Fibroblast of the aortic adventitia (primary cell): ENCODE results near the gene ZIC5. TPM values are rescaled to one million over a fixed set of nuclear protein-coding genes. Genes with fewer than 3 reads are reported as not detected.

ENCODE experiments used
- DNase-seq: peaks from one replicate; pipeline ENCODE4 v3.0.0-alpha.2; 2010; ENCODE audit warnings: low read depth
- H3K4me3 ChIP-seq: 2 replicates; pipeline ENCODE4 v1.5.1; 2011; ENCODE audit warnings: low read depth, mild to moderate bottlenecking, control low read depth, low read length, moderate library complexity
- total RNA-seq: library from RNA; depleted of rRNA; stranded (reverse); fragments of >200 nt; gene quantifications from 2 replicates; pipeline ENCODE4 v1.2.3, GENCODE V29; 2012; ENCODE audit warnings: low replicate concordance
- TF ChIP-seq, protein P1 (sequence below): IDR thresholded peaks from 2 replicates; pipeline ENCODE4 v1.5.1; 2011; ENCODE audit warnings: mild to moderate bottlenecking, low read length, control low read depth, inconsistent platforms; ENCODE audit not compliant: insufficient read depth

Gene ZIC5
- not detected in 2 replicates for total RNA-seq

DNA sequence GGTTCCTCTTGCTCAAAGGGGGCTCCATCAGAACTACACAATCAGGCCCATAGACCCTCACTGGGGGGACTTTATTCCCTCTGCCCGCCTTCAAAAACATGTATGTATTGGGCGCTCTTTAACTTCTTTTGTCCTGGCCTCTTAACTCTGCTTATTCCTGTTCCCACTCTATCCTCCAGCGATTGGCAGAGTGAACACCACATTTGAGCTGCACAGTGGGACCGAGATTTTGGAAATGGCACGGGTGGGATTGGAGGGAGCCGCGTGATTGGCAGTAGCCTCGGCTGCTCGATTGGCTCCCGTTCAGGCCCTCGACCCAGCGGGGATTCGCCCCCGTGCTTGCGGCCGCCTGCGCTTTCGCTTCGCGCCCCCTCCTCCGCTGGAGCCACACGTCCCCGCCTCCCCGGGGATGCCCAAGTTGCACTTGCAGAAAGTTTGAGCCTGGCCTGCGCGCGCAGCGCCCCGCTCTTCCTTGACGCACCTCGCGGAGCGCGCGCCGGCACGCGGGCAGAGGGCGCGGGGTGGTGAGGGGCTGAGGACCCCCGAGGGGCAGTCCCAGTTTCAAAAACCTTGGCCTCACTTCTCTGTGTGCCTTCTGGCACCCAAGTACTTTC is at the start of gene ZIC5:
Gene ZIC5, minus strand, starts transcription at position 192 of the 614 bp plus-strand sequence. Its CDS starts 164 bp downstream, at position 28.
- TF ChIP-seq, protein P1, sequence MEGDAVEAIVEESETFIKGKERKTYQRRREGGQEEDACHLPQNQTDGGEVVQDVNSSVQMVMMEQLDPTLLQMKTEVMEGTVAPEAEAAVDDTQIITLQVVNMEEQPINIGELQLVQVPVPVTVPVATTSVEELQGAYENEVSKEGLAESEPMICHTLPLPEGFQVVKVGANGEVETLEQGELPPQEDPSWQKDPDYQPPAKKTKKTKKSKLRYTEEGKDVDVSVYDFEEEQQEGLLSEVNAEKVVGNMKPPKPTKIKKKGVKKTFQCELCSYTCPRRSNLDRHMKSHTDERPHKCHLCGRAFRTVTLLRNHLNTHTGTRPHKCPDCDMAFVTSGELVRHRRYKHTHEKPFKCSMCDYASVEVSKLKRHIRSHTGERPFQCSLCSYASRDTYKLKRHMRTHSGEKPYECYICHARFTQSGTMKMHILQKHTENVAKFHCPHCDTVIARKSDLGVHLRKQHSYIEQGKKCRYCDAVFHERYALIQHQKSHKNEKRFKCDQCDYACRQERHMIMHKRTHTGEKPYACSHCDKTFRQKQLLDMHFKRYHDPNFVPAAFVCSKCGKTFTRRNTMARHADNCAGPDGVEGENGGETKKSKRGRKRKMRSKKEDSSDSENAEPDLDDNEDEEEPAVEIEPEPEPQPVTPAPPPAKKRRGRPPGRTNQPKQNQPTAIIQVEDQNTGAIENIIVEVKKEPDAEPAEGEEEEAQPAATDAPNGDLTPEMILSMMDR = no peak
- H3K4me3 ChIP-seq = no peak within 1 kb of the TSS
- DNase-seq = no peak

- no peak overlapping the region for H3K4me3 ChIP-seq
- TF ChIP-seq, protein P1 = no peak
- no peak for DNase-seq
These were observed 48.3 kb upstream of the ZIC5 start for GRCh38 chr13:100019780-100020356.

- no peak for DNase-seq
- H3K4me3 ChIP-seq = no peak overlapping the region
- TF ChIP-seq, protein P1 = no peak
These were observed 43.1 kb upstream of the ZIC5 start for GRCh38 chr13:100014621-100015020.

- TF ChIP-seq, protein P1 = no peak
- no peak overlapping the region for H3K4me3 ChIP-seq
- DNase-seq = no peak
These were observed 26.7 kb upstream of the ZIC5 start for GRCh38 chr13:99998261-99998660.

GRCh38 chr13:99997702-99998214 is 26.2 kb upstream of the ZIC5 start:
- TF ChIP-seq, protein P1 = no peak
- H3K4me3 ChIP-seq = no peak overlapping the region
- DNase-seq = no peak

DNA sequence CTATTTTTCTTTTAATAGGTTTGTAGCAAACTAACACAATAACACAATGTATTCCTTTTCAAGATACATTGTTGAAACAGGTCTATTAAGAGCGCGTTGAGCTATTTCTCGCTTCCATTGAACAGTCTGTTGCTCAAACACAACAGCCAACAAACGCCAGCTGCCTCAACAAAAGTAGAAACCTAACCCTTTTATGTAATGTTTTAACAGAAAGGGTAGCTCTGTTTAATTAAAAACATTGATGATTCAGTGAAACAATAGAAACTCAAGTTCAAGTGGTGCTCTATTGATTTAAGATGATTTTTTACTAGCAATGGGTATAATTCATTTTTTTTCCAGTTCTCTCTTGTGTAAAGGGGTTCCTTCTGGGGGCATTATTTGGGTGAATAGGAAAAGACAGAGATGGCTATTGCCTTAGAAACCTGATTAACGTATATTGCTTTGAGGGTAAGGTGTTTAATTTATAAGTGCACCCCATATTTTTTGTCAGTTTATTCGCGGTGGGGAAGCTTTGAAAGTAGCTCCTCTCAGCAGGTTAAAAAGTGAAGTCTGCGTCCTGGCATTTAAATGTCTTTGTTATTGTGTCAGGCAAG is 24.9 kb upstream of the ZIC5 start:
- DNase-seq = no peak
- TF ChIP-seq, protein P1 = no peak
- H3K4me3 ChIP-seq = no peak overlapping the region
